ENCODE data around the gene PPIE. TPM values are rescaled to one million over a fixed set of nuclear protein-coding genes. Genes with fewer than 3 reads are reported as not detected.

The PPIE gene
- total and polyA plus RNA-seq, 2 of the 4 experiments (the other 2 are of a cell fraction): 40.9 to 68.1 TPM

DNA sequence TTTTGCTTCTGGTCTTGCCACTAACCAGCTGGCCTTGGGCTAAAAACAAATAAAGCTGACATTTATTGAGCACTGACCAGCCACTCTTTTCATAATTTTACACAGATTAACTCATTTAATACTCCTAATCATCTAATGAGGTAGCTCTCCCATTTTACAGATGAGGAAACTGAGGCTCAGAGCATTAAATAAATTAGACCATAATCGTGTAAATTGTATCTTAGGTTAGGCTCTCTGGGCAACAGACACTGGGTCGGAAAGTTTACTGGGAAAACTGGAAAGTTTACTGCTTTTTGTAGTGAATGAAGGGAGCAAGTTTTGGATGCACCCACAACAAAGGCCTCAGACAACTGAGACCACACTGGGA, 42.6 kb downstream of the PPIE start:
- Histone ChIP-seq H4K8ac (ENCODE audit: low read depth in 2 of 2, low read length in 2 of 2) (no peak overlapping the region), H3K79me1 (ENCODE audit: low read depth in 1 of 2, low read length in 2 of 2) (no peaks in the 10 kb centered on the region), H3K4me2 (ENCODE audit: low read depth, low read length) (no peak overlapping the region), H3K18ac (ENCODE audit: low read depth, low read length) (no peak overlapping the region), H3K23ac (ENCODE audit: low read depth, low read length) (no peak overlapping the region), H2AK9ac (replicated peaks; ENCODE audit: low read depth, low read length, poor library complexity) (no peak overlapping the region), H3K27me3 (ENCODE audit: control insufficient read depth, insufficient read depth, low read length) (peaks cover 50% of the 10 kb centered on the region), H4K91ac (ENCODE audit: insufficient read depth, low read depth, low read length) (no peak overlapping the region), H2AFZ (replicated peaks; ENCODE audit: low read length, poor library complexity) (no peak overlapping the region), H3K4me3 (ENCODE audit: insufficient read depth, low read depth, low read length) (no peak overlapping the region), H3K14ac (replicated peaks; ENCODE audit: low read depth, low read length) (no peak overlapping the region), H3K9me1 (ENCODE audit: insufficient read depth, low read length) (no peaks in the 10 kb centered on the region), H3K4me1 (ENCODE audit: control insufficient read depth, insufficient read depth, low read length) (no peaks in the 10 kb centered on the region), H2BK20ac (ENCODE audit: low read depth, low read length) (no peak overlapping the region), H3K4ac (ENCODE audit: low read depth, low read length) (no peak overlapping the region), H3K9me3 (ENCODE audit: control insufficient read depth, insufficient read depth, low read length) (no peaks in the 10 kb centered on the region), H2BK120ac (ENCODE audit: low read depth, low read length) (no peak overlapping the region), H3K56ac (ENCODE audit: extremely low read depth, insufficient read depth, low read length) (no peak overlapping the region), H2AK5ac (ENCODE audit: low read depth, low read length) (no peak overlapping the region), H4K20me1 (ENCODE audit: insufficient read depth, low read length) (no peaks in the 10 kb centered on the region), H2BK5ac (ENCODE audit: low read depth, low read length, poor library complexity, severe bottlenecking) (no peak overlapping the region), H3K36me3 (ENCODE audit: control insufficient read depth, insufficient read depth, low read length) (no peaks in the 10 kb centered on the region), H4K5ac (ENCODE audit: low read depth, low read length) (no peak overlapping the region), H2BK15ac (ENCODE audit: low read depth, low read length) (no peak overlapping the region), H3K9ac (ENCODE audit: low read depth, low read length) (no peak overlapping the region), H3K27ac (ENCODE audit: insufficient read depth, low read length) (no peak overlapping the region)
- intact Hi-C loops (cut with micrococcal nuclease): no loop called here
- no TSS peak for BruUV-seq (replicated peaks)
- TF ChIP-seq MXI1 (IDR thresholded peaks at IDR 0.05; ENCODE audit: borderline replicate concordance, low read depth, low read length): no peak
- TF ChIP-seq SMC3 (IDR thresholded peaks at IDR 0.05; ENCODE audit: low read depth, low read length): no peak
- TF ChIP-seq BHLHE40 (IDR thresholded peaks at IDR 0.05; ENCODE audit: low read depth, low read length): no peak
- TF ChIP-seq MAFK (IDR thresholded peaks at IDR 0.05; ENCODE audit: low read depth, low read length): no peak
- TF ChIP-seq, protein P1, sequence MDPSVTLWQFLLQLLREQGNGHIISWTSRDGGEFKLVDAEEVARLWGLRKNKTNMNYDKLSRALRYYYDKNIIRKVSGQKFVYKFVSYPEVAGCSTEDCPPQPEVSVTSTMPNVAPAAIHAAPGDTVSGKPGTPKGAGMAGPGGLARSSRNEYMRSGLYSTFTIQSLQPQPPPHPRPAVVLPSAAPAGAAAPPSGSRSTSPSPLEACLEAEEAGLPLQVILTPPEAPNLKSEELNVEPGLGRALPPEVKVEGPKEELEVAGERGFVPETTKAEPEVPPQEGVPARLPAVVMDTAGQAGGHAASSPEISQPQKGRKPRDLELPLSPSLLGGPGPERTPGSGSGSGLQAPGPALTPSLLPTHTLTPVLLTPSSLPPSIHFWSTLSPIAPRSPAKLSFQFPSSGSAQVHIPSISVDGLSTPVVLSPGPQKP (IDR thresholded peaks at IDR 0.05; ENCODE audit: borderline replicate concordance, low read depth, low read length): no peak
- no peak for TF ChIP-seq CHD1 (IDR thresholded peaks at IDR 0.05; ENCODE audit: low read depth, low read length)
- TF ChIP-seq RAD21 (IDR thresholded peaks at IDR 0.05; ENCODE audit: low read length): no peak
- no peak for TF ChIP-seq NFE2L2 (IDR thresholded peaks at IDR 0.05; ENCODE audit: low read depth, low read length)
- no peak for TF ChIP-seq CEBPB (IDR thresholded peaks at IDR 0.05; ENCODE audit: low read depth, low read length)
- no peak for TF ChIP-seq RCOR1 (IDR thresholded peaks at IDR 0.05; ENCODE audit: insufficient replicate concordance, low read length)
- ChIA-PET POLR2A (ENCODE audit: unreplicated experiment) (no interaction called here), CTCF (no interaction called here)
- in situ Hi-C loops (cut with MboI; ENCODE audit: low sequenced_read_pairs): no loop called here
- dilution Hi-C loops (cut with HindIII; ENCODE audit: low sequenced_read_pairs, unreplicated experiment): no loop called here
- DNase-seq (no peak), ATAC-seq (ENCODE audit: low read depth) (no peak)
- WGBS, 2 experiments (ENCODE audit: extremely low coverage in 2 of 2, insufficient read length in 1 of 2): no CpG with 5 or more reads among the region's 2 CpGs

All from IMR-90 (cell line).